SH-SY5Y (cell line): Measurements from ENCODE around the gene SMLR1.

Experiments used
- GATA2 ChIP-seq: IDR thresholded peaks from 2 replicates; pipeline ENCODE4 v1.6.1; 2011; ENCODE audit warnings: mild to moderate bottlenecking, low read depth, low read length
- GATA3 ChIP-seq: IDR thresholded peaks from 2 replicates; pipeline ENCODE4 v1.6.1; 2011; ENCODE audit warnings: low read depth, mild to moderate bottlenecking, low read length, moderate library complexity

- TF ChIP-seq GATA2 = no peak
- no peak for TF ChIP-seq GATA3
Observed at GRCh38 chr6:130853555-130854183, 26.5 kb downstream of the SMLR1 start.
